H54 (cell line): ENCODE results near the gene TMEM115.
A peak's percentile ranks its signal among the peaks of the same experiment; 100 is the strongest.

ENCODE experiments used
- DNase-seq: peaks from one replicate; pipeline ENCODE4 v3.0.0; 2011; ENCODE audit warnings: low spot score, mixed read lengths; ENCODE audit not compliant: insufficient read length
- FAIRE-seq: peaks from 3 replicates; lab custom pipeline; 2011; peaks lifted over from hg19 to GRCh38; lab: Jason Lieb, UNC
- POLR2A ChIP-seq: IDR thresholded peaks from 2 replicates; pipeline ENCODE4 v1.6.1; 2011; ENCODE audit warnings: low read depth, mild to moderate bottlenecking, low read length

TMEM115 gene

DNA sequence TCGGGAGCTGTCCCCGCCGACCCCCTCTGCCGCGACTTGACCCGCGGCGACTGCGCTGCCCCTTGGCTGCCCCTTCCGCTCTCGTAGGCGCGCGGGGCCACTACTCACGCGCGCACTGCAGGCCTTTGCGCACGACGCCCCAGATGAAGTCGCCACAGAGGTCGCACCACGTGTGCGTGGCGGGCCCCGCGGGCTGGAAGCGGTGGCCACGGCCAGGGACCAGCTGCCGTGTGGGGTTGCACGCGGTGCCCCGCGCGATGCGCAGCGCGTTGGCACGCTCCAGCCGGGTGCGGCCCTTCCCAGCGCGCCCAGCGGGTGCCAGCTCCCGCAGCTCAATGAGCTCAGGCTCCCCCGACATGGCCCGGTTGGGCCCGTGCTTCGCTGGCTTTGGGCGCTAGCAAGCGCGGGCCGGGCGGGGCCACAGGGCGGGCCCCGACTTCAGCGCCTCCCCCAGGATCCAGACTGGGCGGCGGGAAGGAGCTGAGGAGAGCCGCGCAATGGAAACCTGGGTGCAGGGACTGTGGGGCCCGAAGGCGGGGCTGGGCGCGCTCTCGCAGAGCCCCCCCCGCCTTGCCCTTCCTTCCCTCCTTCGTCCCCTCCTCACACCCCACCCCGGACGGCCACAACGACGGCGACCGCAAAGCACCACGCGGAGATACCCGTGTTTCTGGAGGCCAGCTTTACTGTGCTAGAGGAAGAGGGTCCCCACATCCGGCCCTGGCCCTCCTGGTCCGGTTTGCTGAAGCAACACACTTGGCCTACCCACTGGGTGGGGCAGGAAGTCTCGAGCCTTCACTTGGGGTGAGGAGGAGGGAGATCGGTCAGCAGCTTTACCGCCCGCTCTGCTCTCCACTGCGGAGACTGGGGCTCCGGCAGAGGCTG, 18.6 kb downstream of the TMEM115 start, which contains the start of gene RASSF1:
Gene RASSF1, minus strand, starts transcription at position 389 of the 882 bp plus-strand sequence. Its CDS starts 31 bp downstream, at position 358.
- no peak for FAIRE-seq
- no peak for DNase-seq
- no peak for TF ChIP-seq POLR2A

DNA sequence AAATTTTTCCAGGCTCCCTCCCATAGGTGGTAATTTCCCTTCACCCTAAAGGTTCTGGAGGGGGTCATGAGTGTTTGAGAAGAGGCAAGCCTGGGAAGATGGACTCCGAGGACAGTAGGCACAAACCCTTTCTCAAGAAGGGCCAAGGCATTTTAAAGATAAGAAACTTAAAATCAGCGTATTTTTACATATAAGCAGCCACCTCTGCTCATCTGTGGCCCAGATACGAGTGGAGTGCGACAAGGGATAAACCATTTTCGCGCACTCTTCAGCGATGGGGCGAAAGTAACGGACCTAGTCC, 19.2 kb downstream of the TMEM115 start:
- DNase-seq: no peak
- TF ChIP-seq POLR2A: no peak
- FAIRE-seq: no peak

DNA sequence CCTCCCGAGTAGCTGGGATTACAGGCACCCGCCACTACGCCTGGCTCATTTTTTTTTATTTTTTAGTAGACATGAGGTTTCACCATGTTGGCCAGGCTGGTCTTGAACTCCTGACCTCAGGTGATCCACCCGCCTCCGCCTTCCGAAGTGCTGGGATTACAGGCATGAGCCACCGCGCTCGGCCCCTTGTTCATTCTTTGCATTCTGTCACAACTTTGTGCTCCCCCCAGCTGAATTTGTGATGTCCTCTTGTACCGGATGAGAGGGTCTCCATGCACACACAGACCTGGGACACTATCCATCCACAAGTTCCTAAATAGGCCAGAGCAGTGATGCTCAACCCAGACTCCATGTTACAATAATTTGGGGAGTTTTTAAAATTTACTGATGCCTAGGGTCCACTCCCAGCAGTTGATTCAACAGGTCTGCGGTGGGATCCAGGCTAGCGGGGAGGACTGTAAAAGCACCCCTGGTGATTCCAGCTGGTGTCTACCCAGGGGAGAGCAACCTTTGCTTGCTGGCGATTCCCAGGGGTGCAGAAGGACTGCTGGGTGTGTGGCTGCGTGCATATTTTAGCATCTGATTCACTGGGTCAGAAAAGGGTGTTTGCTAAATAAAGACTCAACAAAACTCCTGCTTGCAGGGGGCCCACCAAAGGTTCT, 19.7 kb downstream of the TMEM115 start:
- FAIRE-seq: no peak
- no peak for TF ChIP-seq POLR2A
- DNase-seq: no peak

DNA sequence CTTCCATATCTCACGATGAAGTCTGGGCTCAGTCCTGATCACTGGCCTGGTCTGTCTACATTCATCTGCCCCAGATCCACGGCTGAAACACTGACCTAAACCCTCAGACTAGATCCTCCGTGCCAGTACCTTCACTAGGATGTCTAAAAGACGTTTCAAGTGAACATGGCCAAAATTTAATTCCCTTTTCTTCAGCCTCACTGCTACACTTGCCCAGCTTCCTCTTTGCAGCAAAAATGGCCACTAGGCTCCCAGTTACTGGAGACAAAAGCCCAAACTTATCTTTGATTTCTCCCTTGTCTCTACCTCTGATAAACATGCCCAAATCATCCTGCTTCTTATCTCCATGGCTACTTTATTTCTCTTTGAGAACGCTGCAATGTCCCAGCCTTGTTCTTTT, 20.4 kb downstream of the TMEM115 start:
- DNase-seq (no peak), FAIRE-seq (no peak)
- no peak for TF ChIP-seq POLR2A

DNA sequence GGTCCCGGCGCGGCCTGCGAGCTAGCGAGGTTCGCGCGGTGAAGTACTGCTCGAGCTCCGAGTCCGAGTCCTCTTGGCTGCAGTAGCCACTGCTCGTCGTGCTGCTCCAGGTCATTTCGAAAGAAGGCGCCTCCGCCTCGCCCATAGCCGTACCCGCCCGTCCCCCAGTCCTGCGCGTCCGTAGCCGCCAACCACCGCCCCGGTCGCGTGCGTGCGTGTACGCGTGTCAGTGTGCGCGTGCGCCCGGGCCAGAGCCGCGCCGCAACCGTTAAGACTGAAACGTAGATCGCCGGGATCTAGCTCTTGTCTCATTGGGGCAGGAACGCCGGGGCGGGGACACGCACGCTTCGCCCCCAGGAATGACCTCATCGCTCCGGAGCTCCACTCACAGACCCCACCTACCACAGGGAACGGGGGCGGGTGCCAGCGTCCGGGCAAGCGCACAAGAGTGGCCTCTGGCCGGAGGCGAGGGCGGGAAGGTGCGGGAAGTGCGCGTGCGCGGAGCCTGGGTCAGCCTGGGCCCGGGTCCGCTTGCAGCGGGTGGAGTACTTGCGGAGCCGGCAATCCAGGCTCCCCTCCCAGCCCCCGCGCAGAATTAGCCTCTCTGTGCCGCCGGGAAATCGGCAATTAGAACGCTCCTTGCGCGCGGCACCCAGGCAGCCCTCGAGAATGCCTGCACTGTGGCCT, 22.0 kb downstream of the TMEM115 start:
- FAIRE-seq: peak; percentile 68
- peak; percentile 100 for DNase-seq
- peak; percentile 86 for TF ChIP-seq POLR2A

DNA sequence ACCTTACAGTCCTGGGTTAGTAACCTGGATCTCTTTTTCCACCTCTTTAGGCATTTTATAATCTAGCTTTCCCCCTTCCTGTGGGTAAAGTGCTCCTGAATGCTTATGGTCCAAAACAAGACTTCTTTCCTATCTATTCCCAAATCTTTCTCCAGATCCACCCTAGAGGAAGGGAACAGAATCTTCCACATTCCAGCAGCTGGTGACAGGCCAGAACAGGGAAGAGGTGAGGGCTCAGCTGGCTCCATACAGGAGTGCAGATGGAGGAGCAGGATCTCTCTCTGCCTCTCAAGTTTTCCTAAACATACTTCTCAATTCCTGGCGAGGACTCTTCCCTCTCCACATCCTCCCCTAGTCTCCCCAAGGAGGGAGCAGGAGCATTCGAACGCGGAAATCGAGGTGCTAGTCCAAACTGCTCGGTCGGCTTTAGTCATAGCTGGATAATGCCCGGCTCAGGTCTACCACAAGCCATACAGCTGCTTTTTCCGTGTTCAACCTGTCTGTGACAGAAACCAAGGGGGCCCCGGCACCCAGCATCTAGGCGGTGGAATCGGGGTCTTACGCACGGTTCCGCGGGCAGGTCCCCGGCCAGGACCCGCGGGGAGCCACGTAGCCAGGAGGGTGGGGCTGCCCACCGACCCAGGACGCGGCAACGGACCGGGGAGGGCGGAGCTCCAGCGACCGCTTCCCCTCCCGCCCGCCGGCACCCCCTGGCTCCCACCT, 22.7 kb downstream of the TMEM115 start:
- DNase-seq (no peak), FAIRE-seq (no peak)
- no peak for TF ChIP-seq POLR2A

DNA sequence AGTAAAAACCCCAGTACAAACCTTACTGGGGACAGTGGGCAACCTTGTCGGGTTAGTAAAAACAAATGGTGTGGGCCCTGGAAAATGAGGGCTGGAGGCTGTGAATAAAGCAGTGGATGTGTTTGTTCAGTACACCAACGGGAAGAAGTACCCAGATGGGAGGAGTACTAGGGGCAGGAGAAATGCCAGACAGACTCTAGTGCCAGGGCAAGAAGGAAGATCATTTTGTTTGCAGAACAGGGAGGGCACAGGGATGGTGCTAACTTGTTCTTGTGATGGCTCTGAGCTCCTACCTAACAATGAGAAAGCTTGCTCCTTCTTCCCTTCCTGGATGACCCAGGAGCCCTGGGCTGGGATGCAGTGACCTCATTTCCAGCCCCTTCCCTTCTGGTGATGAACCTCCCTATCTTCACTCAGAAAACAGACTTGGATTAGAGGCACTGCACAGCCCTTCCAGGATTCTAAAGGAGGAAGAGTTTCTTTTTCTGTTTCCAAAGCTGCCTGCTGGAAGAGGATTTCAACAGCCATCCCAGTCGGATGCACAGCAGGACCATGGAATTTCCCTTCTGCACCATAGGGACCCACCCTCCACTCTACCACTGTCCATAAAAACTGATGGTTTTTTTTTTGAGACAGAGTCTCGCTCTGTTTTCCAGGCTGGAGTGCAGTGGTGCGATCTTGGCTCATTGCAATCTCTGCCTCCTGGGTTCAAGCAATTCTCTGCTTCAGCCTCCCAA, 24.8 kb downstream of the TMEM115 start:
- FAIRE-seq (no peak), DNase-seq (no peak)
- no peak for TF ChIP-seq POLR2A

DNA sequence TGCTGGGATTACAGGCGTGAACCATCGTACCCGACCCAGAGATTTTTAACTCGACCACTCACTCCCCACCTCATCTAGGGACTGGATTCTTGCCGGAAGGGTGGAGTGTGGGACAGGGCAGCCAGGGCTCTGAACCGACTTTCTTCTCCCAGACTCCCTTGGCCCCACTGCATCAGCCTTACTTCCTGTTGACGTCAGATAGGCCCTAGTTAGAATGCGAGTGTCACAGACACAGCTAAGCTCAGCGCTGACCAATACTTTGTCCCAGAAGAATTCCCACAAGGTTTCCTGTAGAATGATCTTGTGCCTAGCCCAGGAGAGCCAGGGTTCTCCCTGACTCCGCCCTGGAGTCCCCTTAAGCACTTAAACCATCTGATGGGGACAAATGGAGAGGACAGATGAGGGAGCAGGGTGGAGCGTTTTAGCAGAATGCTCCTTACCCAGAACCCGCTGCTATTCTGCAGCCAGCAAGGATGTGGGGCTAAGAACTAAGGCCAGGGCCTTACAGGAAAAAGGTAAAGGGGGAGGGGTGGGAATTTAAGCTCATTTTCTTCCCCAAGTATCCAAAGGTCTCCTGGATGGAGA, 25.5 kb downstream of the TMEM115 start:
- no peak for TF ChIP-seq POLR2A
- DNase-seq (no peak), FAIRE-seq (no peak)

DNA sequence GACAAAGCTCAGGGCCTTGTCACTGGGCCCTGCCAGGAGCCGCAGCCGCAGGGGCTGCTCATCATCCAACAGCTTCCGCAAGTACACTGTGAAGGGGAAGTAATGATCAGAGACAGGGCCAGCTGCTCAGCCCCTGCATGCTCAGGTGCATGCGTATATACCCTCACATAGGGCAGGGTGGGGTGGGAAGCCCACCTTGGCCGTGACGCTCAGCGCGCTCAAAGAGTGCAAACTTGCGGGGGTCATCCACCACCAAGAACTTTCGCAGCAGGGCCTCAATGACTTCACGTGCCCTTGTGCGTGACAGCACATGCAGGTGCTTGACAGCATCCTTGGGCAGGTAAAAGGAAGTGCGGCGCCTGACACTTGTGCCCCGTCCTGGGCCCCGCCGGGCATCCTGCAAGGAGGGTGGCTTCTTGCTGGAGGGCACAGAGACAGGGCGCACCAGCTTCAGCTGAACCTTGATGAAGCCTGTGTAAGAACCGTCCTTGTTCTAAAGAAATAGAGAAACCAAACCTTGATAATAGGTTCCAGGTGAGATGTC, 27.9 kb downstream of the TMEM115 start:
- FAIRE-seq: no peak
- no peak for TF ChIP-seq POLR2A
- no peak for DNase-seq

DNA sequence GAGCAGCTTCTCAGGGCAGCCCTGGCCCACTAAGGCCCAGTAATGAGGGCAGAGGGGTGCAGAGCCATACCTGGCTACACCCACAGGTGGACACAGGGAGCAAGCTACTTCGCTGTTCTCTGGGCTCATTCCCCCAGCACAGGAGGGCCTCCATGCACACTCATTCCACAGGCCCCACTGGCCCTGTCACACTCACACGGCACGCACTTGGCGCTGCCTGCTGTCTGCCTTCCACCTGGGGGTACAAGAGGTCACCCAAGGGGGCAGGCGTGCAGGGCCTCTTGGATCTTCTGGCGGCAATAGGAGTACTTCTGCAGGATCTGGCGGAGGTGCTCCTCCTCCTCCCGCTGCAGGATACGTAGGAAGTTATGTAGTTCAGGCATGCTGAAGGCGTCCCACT, 29.0 kb downstream of the TMEM115 start:
- FAIRE-seq: no peak
- no peak for DNase-seq
- TF ChIP-seq POLR2A: no peak

DNA sequence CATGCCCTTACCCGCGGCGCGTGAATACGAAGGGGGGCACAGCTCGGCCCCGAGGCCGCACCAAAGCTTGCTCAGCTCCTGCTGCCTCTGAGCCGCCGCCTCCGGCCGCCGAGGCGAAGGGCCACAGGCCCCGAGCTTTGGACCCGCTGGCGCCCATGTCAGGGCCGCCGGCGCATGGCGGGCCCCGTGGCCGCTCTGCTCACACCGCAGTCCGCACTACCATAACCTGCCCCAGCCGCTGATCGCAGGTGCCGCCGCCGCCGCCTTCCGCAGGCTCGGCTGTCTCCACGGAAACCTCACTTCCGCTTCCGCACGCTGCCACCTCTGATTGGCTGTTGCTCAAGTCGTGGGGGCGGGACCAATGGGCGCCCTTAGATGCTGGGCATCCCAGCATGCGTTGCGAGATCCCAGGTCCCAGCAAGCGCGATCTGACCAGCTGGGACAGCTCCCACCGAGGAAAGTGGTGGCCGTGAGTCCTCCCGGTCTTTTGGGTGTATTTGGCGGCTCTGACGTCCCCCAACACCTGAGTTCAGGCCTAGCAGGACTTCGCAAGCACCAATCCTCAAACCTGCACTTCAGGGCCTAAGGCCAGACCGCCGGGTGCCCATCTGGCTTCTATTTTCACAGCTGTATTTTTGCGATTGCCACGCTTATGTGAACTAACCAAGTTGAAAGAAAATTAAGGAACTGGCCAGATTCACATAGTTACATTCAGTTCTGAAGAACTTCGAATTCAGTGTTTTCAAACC, 31.2 kb downstream of the TMEM115 start, which contains the start of gene TUSC2:
Gene TUSC2, minus strand, starts transcription at position 281 of the 749 bp plus-strand sequence. Its CDS starts 124 bp downstream, at position 157.
- FAIRE-seq: no peak
- peak; percentile 57; the same call in 1 of the 2 replicates for TF ChIP-seq POLR2A
- peak; percentile 94 for DNase-seq
